EL (cell line): ENCODE measurements around the gene FARP2.
A peak's percentile ranks its signal among the peaks of the same experiment; 100 is the strongest.
"Not testable (repeated sequence)": the region's sequence is repeated elsewhere in the genome, so short reads cannot be mapped to it uniquely, and the experiment has no call there.

ENCODE experiments used
- DNase-seq: peaks from one replicate; pipeline ENCODE4 v3.0.0-alpha.2; 2016

The FARP2 gene

DNA sequence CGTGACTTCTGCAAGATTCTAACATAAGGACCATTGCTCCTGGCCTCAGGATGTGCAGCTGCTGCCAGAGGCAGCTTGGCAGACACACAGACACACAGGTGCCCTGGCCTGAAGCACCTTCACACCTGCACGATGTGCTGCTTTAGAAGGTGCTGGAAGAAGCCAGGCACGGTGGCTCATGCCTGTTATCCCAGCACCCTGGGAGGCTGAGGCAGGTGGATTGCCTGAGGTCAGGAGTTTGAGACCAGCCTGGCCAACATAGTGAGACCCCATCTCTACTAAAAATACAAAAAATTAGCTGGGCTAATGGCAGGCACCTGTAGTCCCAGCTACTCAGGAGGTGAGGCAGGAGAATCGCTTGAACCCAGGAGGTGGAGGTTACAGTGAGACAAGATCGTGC is 57.4 kb downstream of the FARP2 start:
- not testable (repeated sequence) for DNase-seq

DNA sequence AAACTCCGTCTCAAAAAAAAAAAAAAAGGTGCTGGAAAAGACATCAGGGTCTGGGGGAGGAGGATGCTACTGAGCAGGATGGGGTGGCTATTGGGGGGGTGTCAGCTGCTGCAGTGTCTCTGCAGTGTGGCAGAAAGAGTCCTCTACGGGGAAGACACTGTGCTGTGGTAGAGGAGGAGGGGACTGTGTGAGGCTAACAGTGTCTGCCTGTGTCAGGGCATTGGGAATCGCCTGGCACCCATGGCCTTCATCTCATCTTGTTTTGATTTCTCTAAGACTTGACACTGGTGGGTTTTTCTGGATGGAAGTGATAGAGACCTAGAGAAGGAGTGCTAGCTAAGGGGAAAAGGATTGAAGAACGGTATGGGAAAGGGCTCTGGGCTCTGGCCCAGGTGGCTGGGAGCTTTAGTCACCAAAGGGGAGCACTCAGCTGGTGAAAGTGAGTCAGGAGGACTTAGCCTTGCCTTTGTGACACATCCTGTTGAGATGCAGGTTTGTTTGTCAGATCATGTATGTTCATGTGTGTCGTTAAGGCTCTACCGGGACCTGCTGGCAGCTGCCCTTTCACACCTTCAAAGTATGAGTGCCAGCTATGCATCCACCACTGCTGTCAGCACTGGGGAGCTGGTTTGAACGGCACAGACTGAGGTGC is 58.0 kb downstream of the FARP2 start:
- DNase-seq: no peak

DNA sequence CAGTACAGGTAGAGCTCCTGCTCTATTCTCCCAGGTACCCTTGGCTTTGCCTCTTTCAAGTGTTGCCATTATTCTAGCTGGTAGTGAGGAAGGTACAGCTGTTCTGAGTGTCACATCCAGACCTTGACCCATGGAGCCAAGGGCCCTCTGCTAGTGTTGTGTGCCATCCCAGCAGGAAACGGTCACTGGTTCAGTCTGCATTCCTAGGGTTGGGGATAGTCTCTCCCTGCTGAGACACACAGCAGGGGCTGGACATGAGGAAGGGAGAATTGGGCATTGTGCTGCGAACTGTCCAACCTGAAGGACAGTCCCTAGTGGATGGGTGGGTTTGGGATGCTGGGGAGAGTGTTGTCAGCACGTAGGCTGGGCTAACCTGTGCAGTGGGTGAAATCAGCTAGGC is 59.1 kb downstream of the FARP2 start:
- no peak for DNase-seq

GRCh38 chr2:241417626-241418025 is 61.5 kb downstream of the FARP2 start:
- no peak for DNase-seq

DNA sequence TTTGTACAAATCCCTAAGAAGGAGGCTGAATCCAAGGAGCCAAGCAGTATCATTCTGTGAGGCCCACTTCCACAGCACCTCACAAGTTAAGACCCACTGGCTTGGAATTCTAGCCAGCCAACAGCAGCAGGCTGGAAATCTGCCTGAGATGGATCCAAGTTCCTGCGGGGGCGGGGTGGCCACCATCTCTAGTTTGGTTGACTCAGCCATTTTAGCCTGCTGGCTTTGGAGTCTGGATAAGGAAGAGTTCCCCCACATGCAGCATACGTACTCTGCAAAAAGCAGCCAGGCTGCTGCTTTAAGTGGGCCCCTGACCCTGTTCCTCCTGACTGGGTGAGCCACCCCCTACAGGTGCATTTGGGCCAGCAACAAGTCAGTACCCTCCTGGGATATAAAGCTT is 65.2 kb downstream of the FARP2 start:
- no peak for DNase-seq

DNA sequence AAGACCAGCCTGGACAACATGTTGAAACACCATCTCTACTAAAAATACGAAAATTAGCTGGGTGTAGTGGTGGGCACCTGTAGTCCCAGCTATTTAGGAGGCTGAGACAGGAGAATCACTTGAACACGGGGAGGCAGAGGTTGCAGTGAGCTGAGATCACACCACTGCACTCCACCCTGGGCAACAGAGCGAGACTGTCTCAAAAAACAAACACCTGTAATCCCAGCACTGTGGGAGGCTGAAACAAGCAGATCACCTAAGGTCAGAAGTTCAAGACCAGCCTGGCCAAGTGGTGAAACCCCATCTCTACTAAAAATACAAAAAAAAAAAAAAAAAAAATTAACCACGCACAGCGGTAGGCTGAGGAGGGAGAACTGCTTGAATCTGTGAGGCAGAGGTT is 65.9 kb downstream of the FARP2 start:
- DNase-seq: not testable (repeated sequence)

DNA sequence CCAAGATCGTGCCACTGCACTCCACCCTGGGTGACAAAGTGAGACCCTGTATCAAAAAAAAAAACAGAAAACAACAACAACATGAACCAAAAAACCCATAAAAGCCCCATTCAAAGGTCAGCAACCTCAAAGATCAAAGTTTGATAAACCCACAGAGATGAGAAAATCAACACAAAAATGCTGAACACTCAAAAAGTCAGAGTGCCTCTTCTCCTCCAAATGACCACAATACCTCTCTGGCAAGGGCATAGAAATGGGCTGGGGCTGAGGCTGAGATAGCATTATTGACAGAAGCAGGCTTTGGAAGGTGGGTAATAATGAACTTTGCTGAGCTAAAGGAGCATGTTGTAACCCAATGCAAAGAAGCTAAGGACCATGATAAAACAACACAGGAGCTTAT is 66.3 kb downstream of the FARP2 start:
- no peak for DNase-seq

DNA sequence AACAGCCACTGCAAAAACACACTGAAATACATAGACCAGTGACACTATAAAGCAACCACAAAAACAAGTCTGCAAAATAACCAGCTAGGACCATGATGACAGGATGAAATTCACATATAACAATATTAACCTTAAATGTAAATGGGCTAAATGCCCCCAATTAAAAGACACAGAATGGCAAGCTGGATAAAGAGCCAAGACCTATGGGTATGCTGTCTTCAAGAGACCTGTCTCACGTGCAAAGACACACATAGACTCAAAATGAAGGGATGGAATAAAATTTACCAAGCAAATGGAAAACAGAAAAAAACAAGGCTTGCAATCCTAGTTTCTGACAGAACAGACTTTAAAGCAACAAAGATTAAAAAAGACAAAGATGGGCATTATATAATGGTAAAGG is 67.4 kb downstream of the FARP2 start:
- not testable (repeated sequence) for DNase-seq

- DNase-seq: no peak
Measured at GRCh38 chr2:241425368-241425767, 69.3 kb downstream of the FARP2 start.

DNA sequence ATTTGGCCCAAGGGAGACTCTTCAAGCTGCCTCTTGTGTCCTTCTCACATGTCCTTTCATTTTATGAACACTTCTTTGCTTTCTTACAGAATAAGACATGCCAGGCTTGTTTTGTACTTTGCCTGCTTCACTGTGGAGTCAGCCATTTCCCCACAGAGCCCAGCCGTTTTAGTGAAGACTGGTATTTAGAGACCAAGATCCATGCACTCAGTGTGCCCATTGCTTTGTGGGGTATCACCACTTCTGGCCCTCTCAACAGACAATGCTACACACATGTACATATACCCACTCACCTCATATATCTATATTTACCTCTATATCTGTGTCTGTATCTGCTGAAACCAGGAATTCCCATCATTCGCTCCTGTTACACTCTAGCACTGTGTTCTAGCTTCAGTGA is 74.1 kb downstream of the FARP2 start:
- no peak for DNase-seq

DNA sequence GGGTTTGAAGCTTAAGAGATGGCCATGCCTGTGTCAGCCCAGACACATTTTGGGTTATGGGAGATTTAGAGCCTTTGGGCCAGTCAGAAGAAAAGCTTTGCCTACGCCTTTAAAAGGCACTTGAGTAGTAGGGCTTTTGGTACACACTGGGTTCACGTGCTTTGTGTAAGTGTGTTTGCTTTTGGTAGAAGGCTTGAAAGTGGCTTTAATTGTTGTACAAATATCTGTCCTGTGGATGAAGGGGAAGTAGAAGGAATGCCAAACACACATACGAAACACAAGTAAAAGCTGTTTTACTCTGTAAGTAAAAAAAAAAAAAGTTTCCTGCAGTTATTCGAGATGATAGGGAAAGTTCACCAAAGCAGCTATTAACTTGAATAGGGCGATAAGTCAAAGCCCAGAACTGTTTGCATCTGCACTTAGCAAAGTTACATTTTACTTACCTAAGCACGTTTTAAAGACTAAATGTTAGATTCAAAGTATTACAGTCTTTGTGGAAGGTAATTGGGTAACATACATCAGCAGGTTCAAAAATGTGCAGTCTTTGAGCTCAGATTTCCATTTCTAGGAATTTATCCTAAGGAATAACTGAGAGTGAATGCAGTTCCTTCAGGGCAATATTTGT is 76.9 kb downstream of the FARP2 start:
- DNase-seq: no peak

DNA sequence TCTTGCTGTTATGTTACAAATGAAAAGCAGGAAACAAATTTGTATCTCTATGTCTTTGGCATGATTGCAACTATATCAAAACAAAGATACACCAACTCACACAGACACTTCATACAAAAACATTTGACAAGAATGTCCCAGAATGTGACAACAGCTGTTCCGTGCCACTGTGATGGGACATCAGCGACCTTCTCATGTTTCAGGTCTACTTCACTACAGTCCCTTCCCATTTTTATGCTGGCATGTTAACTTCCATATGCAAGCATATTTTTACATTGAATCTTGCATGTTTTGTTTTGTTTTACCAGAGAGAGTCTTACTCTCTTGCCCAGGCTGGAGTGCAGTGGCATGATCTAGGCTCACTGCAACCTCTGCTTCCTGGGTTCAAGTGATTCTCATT is 81.1 kb downstream of the FARP2 start:
- no peak for DNase-seq

DNA sequence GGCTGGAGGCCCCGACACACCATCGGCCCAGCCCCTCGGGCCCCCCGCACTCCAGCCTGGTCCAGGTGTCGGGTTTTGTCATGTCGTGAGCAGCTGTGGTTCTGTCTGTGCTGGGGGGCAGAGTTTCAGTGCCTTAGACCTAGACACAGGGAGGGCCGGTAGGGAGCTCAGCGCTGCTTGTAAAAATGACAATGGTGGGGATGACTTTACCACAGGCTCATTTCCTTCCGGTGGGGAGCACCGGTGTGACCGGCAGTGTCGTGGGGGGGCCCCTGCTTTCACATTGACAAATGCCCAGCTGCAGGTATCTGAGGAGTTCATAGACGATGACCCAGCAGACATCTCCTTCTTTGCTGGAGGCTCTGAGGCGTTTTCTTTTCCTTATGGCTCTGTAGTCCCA is 85.4 kb downstream of the FARP2 start:
- no peak for DNase-seq

DNA sequence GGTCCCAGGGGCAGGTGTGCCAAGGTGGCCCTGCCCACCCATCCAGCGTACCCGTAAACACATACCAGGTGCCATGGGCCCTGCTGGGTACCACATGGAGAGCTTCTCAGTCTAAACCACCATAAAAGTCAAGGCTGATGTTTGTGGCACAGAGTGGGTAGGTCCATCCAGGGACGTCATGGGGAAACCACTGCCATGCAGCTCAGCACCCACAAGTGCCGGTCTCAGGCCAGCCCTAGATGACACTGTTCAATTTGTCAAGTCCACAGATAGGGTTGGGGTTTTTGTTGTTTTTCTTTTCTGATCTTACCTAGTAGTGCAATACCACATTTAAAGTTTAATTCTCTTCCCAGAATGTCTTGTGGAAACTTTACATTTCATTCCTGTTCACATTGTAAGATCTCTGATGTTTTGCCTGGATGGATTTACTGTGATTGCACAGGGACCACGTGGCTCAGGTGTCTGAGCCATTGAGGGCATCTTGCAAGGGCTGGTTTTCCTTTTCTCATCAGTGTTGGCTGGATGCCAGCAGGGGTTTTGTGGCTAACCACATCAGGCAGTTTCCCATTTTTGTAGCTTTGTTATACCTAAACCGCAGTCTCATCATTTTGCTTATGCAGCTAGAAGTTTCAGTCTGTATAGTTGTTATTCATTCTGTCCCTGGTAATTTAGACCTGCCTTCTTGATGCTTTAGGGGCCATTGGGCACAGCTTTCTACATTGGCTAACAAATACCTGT is 87.6 kb downstream of the FARP2 start:
- DNase-seq: peak; percentile 44

GRCh38 chr2:241445426-241445825 is 89.3 kb downstream of the FARP2 start:
- DNase-seq: no peak

DNA sequence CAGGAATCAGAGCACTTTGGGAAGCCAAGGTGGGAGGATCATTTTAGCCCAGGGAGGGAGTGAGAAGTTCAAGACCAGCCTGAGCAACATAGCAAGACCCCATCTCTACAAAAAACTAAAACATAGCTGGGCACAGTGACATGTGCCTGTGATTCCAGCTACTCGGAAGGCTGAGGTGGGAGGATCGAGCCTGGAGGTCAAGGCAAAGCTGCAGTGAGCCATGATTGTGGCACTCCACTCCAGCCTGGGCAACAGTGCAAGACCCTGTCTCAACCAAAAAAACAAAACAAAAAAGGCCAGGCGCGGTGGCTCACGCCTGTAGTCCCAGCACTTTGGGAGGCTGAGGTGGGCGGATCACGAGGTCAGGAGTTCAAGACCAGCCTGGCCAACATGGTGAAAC is 94.0 kb downstream of the FARP2 start:
- not testable (repeated sequence) for DNase-seq

DNA sequence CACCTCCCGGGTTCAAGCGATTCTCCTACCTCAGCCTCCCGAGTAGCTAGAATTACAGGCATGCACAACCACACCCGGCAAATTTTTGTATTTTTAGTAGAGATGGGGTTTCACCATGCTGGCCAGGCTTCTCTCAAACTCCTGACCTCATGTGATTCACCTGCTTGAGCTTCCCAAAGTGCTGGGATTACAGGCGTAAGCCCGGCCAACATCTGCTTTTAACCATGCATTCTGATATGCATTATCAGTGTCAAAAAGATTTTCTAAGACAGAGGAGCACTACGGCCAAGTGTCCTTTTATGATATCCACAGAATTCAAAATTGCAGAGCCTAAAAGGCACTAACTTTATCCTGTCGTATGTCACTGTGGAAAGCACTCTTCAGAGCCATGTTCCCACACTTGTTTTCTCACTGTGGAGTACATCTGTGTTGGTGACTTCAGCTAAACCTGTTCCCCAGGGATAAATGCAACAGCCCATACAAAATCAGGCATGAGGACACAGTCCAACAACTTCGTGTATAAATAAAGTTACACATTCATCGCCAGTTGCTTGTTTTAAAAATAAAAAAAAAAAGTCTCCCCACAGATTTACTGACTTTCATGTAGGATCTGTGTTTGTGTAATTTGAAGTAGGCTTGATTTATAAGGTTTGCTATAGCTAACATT is 95.9 kb downstream of the FARP2 start:
- no peak for DNase-seq

DNA sequence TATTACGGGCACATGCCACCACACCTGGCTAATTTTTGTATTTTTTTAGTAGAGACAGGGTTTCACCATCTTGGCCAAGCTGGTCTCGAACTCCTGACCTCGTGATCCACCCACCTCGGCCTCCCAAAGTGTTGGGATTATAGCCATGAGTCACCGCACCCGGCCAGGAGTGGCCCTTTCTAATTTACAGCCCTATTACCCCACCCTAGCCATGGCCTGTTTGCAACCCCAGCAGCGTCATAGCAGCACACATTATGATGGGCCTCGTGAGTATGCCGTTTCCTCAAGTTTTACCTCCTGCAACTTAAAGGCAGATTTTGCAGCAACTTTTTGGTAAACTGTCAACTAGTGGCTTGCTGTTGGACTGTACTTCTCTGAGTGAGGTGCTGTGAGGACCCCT is 97.8 kb downstream of the FARP2 start:
- DNase-seq: not testable (repeated sequence)

GRCh38 chr2:241454837-241455485 is 98.9 kb downstream of the FARP2 start:
- DNase-seq: no peak

DNA sequence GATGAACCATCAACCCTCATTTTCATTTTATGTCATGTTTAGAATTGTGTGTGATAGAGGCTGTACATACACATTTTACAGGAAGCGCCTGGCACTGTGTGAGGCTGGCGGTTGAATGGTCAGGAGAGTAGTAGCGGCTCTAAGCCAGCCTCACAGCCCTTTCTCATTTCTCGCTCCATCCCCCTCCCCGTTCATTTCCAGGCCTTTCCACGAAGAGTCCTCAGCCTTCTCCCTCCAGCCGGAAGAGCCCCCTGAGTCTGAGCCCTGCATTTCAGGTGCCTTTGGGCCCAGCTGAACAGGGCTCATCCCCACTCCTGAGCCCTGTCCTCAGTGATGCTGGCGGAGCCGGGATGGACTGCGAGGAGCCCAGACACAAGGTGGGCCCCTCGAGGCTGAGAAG is 100.5 kb downstream of the FARP2 start:
- DNase-seq: no peak

DNA sequence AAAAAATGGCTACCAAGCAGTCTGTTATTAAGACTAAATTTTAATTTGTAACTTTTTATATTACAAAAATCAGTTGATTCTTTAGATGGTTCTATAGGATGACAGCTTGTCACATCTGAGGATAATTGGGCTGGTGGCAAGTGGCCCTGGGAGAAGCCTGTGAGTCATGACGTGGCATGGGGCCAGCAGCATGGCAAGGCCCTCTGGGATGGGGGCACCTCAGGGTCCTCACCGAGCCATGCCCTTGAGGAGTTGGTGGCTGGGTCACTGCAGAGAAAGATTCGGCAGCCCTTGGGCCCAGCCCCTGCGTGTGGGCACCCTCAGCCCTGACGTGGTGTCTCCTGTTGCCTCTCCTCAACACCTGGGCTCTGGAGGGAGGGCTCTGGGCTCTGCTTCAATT is 102.6 kb downstream of the FARP2 start:
- no peak for DNase-seq

- no peak for DNase-seq
Measured at GRCh38 chr2:241459520-241459919, 103.4 kb downstream of the FARP2 start.

DNA sequence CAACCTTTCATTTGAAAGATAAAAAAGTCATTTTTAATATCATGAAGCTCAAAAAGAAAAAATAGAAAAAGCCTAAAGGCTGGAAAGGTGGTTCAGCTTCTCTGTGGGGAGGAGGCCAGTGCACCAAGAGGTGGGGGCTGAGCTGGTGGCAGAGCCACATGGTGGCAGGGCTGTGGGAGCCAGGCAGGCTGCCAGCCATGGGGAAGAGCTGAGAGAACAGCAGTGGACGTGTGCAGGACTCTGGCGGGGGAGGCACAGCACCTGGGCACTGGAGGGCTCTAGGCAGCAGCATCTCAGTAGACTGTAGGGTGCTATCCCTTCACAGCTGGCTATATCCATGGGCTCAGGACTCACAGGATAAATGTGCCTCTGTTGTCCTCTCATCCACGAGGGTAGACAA is 104.5 kb downstream of the FARP2 start:
- DNase-seq: no peak
